ENCODE measurements around the gene SMIM12.

GRCh38 chr1:34806396-34806795 lies 53.2 kb downstream of the SMIM12 start:
- TF ChIP-seq CTCF (IDR thresholded peaks at IDR 0.05; ENCODE audit: low read depth, low read length), result no peak
- TF ChIP-seq POLR2A (IDR thresholded peaks at IDR 0.05; ENCODE audit: extremely low read depth, insufficient read length), result no peak
- no peak for TF ChIP-seq MYC (IDR thresholded peaks at IDR 0.05; ENCODE audit: low read depth, low read length)
